ENCODE results near the gene GSAP.
"Not testable (repeated sequence)": the region's sequence is repeated elsewhere in the genome, so short reads cannot be mapped to it uniquely, and the experiment has no call there.

The GSAP gene, protein sequence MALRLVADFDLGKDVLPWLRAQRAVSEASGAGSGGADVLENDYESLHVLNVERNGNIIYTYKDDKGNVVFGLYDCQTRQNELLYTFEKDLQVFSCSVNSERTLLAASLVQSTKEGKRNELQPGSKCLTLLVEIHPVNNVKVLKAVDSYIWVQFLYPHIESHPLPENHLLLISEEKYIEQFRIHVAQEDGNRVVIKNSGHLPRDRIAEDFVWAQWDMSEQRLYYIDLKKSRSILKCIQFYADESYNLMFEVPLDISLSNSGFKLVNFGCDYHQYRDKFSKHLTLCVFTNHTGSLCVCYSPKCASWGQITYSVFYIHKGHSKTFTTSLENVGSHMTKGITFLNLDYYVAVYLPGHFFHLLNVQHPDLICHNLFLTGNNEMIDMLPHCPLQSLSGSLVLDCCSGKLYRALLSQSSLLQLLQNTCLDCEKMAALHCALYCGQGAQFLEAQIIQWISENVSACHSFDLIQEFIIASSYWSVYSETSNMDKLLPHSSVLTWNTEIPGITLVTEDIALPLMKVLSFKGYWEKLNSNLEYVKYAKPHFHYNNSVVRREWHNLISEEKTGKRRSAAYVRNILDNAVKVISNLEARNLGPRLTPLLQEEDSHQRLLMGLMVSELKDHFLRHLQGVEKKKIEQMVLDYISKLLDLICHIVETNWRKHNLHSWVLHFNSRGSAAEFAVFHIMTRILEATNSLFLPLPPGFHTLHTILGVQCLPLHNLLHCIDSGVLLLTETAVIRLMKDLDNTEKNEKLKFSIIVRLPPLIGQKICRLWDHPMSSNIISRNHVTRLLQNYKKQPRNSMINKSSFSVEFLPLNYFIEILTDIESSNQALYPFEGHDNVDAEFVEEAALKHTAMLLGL

GRCh38 chr7:77415823-77416620 is at the start of gene GSAP:
GSAP (minus strand) TSS chr7:77416349; CDS start chr7:77416321, 28 bp downstream.
- DNase-seq (ENCODE audit: low read depth): no peak

DNA sequence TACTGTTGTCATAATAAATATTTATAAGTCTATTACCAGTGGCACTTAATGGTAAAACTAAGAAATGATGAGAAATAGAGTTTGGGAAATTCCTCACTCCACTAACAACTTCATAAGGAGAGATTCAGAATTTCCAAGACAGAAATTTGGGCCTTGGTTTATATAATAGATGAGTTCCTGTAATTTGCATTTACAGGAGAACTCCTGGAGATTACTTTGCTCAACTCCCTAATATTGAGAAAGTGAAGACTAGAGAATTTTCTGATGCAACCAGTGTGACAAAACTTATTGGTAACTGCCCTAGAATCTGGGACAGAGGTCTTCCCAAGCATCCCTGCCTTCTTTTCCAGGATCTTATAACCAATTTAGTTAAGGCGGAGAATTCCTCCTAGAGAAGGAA is 49.1 kb upstream of the GSAP start:
- no peak for DNase-seq (ENCODE audit: low read depth)

DNA sequence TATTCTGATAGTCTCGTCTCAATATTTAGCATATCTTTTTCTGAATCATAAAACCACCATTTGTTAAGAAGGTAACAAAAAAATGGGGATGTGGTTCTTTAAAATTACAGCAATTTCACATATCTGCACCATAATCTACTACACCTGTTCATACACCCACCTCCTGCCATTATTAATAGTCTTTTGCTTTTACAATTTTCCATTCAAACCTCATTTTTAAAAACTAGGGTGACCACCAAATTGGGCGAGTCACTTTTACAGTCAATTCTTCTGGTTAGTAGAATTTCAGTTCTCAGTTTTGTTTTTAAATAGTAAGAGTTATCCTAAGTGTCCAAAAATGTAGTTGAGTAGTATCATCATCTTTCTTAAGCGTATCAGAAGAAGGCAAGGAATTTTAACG is 48.4 kb upstream of the GSAP start:
- DNase-seq (ENCODE audit: low read depth): no peak

DNA sequence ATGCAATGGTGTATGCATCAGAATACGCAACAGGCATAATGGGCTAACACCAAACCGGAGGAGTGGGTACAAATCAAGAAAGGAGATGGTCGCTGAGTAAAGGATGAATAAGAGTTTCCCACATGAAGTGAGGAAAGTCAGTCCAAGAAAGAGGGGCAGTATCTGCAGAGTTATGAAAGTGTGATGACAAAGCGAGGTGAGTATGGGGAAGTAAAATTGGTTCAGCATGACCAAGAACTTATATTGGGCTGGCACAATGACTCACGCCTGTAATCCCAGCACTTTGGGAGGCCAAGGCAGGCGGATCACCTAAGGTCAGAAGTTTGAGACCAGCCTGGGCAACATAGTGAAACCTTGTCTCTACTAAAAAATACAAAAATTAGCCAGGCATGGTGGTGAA is 47.5 kb upstream of the GSAP start:
- DNase-seq (ENCODE audit: low read depth): not testable (repeated sequence)

- no peak for DNase-seq (ENCODE audit: low read depth)
Observed at GRCh38 chr7:77461842-77462241, 45.7 kb upstream of the GSAP start.

DNA sequence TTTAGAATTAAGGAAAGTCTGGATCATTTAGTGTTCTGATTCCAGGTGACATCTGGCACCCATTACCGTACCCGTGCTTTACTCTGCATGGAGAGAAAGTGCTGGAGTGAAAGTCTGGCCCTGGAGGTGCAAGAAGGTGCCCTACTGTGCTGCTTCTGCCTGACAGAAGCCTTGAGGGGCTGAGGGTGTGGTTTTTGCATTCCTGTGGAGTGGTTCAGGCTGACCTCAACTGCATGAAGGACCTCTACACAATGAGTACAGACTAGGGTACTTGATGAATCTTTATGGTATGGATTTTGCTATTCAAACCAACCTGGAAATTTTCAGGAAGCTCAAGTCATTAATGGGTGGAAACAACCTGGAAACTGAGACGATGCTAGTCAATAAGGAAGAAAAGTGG is 45.1 kb upstream of the GSAP start:
- no peak for DNase-seq (ENCODE audit: low read depth)

DNA sequence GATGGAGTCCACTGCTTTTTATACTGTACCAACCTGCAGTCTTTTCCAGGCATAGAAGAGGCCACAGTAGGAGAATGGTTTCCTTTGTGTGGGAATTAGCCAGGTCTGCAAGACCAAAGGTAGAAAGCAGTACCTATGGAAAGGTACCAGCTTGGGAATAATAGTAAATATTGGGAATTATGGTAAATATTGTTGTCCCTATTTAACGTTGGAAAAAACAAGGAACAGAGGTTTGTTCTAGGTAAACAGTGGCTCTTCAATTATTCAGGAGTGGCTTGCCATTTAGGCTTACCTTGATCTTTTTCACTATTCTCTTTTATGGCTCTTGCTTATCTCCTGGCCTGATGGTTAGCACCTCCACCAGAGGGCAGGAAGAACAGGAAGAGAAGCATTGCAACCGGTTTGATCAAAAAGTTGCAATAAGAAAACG is 43.9 kb upstream of the GSAP start:
- no peak for DNase-seq (ENCODE audit: low read depth)

- no peak for DNase-seq (ENCODE audit: low read depth)
Observed at GRCh38 chr7:77459311-77459726, 43.2 kb upstream of the GSAP start.

DNA sequence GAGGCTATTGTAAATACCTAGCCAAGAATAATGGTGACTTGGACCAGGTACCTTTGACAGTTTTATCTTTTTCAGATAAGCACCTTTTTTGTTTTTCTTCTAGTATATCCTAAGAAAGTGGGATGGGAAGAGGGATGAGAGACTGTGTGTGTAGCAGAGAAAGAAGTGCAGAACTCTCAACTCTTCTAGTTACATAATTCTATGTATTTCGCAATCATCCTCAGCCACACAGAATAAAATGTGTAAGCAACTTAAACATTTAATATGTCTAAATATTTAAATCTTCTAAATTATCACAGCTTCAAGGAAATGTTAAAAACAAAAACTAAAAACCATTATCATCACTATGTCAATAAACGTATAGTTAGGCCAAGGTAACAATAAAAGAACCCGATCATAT is 42.6 kb upstream of the GSAP start:
- no peak for DNase-seq (ENCODE audit: low read depth)

DNA sequence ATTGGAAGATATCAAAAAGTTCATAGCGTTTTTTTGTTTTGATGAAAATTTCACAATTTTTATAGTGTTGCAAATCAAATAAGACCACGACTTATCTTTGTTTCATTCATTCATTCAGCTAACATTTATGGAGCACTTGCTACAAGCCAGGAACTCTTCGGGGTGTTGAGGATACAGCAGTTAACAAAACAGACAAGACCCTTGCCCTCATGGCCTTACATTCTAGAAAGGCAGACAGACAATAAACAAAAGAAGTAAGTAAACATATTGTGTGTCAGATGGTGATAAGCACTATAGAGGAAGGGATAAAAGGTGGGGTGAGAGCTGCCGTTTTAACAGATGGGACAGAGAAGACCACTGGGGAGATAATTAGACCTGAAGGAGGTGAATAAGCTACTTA is 41.6 kb upstream of the GSAP start:
- DNase-seq (ENCODE audit: low read depth): no peak

DNA sequence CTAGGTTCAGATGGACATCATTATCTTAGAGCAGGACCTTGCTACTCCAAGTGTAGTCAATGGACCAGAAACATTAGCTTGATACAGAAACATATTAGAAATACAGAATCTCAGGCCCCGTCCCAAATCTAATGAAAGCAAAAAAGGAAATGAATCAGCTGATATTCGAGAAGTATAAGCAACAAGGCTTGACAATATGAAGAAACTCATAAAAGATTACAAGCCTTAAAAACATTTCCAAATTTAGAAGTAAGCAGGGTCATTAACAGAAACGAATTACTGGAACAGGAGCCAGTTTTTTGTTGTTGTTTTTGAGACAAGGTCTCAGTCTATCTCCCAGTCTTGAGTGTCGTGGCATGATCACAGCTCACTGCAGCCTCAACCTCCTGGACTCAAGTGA is 40.5 kb upstream of the GSAP start:
- DNase-seq (ENCODE audit: low read depth): no peak

DNA sequence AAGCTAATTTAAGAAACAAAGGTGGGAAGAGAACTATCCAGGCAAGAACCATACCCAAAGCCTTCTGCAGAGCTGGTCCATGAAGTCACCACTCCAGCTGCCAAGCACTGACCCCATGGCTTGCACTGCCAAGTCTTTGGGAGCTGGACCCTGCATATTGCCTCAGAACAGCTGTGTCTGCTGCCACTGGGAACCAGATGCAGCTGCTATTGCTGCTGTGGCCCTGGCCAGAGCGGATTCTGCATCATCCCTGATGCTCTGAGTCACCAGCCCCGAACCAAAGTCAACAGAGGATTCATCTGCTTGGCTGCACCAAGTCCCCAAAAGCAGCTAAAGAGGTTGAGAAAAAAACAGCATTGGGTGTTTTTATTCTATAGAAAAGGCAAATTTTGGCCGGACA is 39.2 kb upstream of the GSAP start:
- DNase-seq (ENCODE audit: low read depth): no peak

- no peak for DNase-seq (ENCODE audit: low read depth)
Observed at GRCh38 chr7:77454802-77455201, 38.7 kb upstream of the GSAP start.

DNA sequence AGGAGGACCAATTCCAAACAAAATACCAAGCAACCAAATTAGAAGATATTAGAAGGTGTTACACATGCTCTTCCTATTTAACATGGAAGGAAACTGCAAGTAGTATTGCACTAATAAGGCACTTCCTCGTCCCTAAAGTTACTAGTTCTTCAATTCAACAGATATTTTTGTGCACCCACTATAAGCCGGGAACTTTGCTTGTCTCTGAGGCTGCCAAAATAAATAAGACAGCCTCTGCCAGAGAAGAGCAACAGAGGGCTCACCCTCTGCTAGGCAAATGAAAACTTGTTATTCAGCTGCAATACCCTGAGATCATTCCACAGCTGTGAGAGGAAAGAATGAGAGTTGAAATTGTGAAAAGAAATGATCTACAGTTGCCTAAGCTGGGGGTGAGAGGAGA is 37.4 kb upstream of the GSAP start:
- DNase-seq (ENCODE audit: low read depth): no peak

- not testable (repeated sequence) for DNase-seq (ENCODE audit: low read depth)
Observed at GRCh38 chr7:77451950-77452349, 35.8 kb upstream of the GSAP start.

GRCh38 chr7:77450613-77451012 is 34.5 kb upstream of the GSAP start:
- no peak for DNase-seq (ENCODE audit: low read depth)

DNA sequence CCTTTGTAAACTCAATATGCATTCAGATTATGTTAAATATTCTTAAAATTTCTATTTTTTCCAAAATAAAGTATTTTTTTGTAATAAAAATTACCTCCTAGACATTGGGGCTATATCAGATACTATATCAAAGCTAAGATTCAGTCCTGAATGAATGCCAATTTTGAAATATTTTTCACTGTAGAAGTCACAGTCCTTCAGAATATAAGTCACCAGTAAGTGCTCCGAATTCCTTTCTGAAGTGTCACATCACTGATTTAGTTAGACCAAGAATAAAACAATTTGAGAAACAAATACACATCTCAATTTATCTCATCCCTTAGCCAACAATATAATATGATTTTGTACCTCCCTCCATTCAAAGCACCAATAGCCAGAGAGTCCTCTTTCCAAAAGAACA is 33.9 kb upstream of the GSAP start:
- DNase-seq (ENCODE audit: low read depth): no peak

DNA sequence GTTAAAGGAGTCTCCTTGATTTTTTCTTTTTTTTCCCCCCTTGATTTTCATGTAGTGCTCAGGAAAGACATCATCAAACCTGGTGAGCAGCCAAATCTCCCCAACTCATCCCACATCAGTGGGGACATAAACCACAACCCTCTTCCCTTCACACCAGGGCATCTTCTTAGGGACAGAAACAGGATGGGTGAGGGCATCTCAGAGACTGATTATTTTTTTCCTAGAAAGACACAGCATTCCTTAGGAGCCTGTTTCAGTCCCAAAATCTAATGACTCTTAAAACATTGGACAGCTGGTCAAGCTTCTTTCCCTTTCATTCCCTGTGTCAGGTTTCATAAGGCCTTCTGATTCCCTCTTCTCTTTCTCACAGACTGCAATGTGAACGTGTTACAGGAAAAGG is 31.5 kb upstream of the GSAP start:
- DNase-seq (ENCODE audit: low read depth): no peak

- no peak for DNase-seq (ENCODE audit: low read depth)
Observed at GRCh38 chr7:77444123-77444522, 28.0 kb upstream of the GSAP start.

DNA sequence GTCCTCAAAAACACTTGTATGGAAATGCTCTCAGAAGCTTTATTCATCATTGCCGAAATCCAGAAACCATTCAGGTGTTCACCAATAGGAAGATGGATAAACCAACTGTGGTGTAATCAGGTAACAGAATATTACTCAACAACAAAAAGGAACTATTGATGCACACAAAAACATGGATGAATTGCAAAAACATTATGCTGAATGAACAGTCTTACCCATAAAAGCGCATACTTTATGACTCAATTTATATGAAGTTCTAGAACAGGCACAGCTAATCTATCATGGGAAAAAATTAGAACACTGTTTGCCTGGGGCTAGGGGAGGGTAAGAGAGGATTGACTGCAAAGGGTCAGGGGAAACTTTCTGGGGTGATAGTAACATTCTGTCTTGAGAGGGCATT is 26.9 kb upstream of the GSAP start:
- no peak for DNase-seq (ENCODE audit: low read depth)

- no peak for DNase-seq (ENCODE audit: low read depth)
Observed at GRCh38 chr7:77442636-77443035, 26.5 kb upstream of the GSAP start.

GRCh38 chr7:77441046-77441445 is 24.9 kb upstream of the GSAP start:
- DNase-seq (ENCODE audit: low read depth): no peak

DNA sequence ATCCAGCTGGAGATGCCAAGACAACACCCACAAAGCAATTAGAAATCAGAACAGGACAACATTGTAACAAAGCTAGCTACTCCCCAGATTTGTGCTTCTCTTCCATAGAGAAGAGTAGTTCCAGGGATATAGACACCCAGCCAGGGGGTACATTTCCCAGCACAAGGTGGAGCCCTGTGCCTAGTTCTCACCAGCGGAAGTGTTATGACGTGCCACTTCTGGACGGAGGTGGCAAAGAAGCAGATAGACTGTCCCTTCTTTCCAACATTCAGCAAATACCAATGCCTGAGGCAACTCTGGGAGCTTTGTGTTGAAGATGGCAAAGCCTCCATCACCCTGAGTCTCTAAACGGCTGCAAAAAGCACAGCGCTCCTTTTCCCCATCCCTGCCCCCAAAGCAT is 23.4 kb upstream of the GSAP start:
- DNase-seq (ENCODE audit: low read depth): no peak

All from stimulated activated CD8-positive, alpha-beta memory T cell treated with anti-CD3 and anti-CD28 coated beads, Interleukin-4, amount 100 ng/mL, for 24 hours (primary cell).